Measurements from ENCODE around the gene HS3ST6. TPM values are rescaled to one million over a fixed set of nuclear protein-coding genes. Genes with fewer than 3 reads are reported as not detected.
A peak's percentile ranks its signal among the peaks of the same experiment; 100 is the strongest.
"Not testable (repeated sequence)": the region's sequence is repeated elsewhere in the genome, so short reads cannot be mapped to it uniquely, and the experiment has no call there.

HS3ST6 gene
- polyA plus RNA-seq (2012; ENCODE audit: low read depth, missing spikeins): not detected

- FAIRE-seq: no peak
- DNase-seq (ENCODE audit: insufficient read length, low spot score): no peak
- TF ChIP-seq SPI1 (IDR thresholded peaks at IDR 0.05; ENCODE audit: low read depth, low read length) (no peak), TAF1 (IDR thresholded peaks at IDR 0.05; ENCODE audit: low read depth, low read length) (no peak), POU2F2 (IDR thresholded peaks at IDR 0.05; ENCODE audit: low read depth, low read length) (no peak), POLR2AphosphoS5 (IDR thresholded peaks at IDR 0.05; ENCODE audit: low read depth, low read length) (no peak), POLR2A (IDR thresholded peaks at IDR 0.05; ENCODE audit: low read depth, low read length) (no peak), PAX5 (IDR thresholded peaks at IDR 0.05; ENCODE audit: insufficient read depth, low read length, severe bottlenecking) (no peak)
These were observed at the start of gene HS3ST6 for GRCh38 chr16:1918351-1919326. Gene HS3ST6 (minus strand): TSS chr16:1918415. CDS start chr16:1918323, 92 bp downstream.

GRCh38 chr16:1966460-1966859 is 48.2 kb upstream of the HS3ST6 start, which contains the start of gene RNF151:
Gene RNF151 (plus strand): TSS chr16:1966856. CDS start chr16:1966882, 26 bp downstream.
- FAIRE-seq (no peak), DNase-seq (ENCODE audit: insufficient read length, low spot score) (no peak)
- TF ChIP-seq POLR2AphosphoS5 (IDR thresholded peaks at IDR 0.05; ENCODE audit: low read depth, low read length) (no peak), SPI1 (IDR thresholded peaks at IDR 0.05; ENCODE audit: low read depth, low read length) (no peak), POU2F2 (IDR thresholded peaks at IDR 0.05; ENCODE audit: low read depth, low read length) (no peak), PAX5 (IDR thresholded peaks at IDR 0.05; ENCODE audit: insufficient read depth, low read length, severe bottlenecking) (no peak), POLR2A (IDR thresholded peaks at IDR 0.05; ENCODE audit: low read depth, low read length) (no peak)

GRCh38 chr16:1965396-1966001 is 47.3 kb upstream of the HS3ST6 start:
- TF ChIP-seq SPI1 (IDR thresholded peaks at IDR 0.05; ENCODE audit: low read depth, low read length) (no peak), POLR2AphosphoS5 (IDR thresholded peaks at IDR 0.05; ENCODE audit: low read depth, low read length) (peak; percentile 26), PAX5 (IDR thresholded peaks at IDR 0.05; ENCODE audit: insufficient read depth, low read length, severe bottlenecking) (no peak), POU2F2 (IDR thresholded peaks at IDR 0.05; ENCODE audit: low read depth, low read length) (no peak), POLR2A (IDR thresholded peaks at IDR 0.05; ENCODE audit: low read depth, low read length) (no peak; the same call in 1 of the 2 replicates), TAF1 (IDR thresholded peaks at IDR 0.05; ENCODE audit: low read depth, low read length) (no peak)
- FAIRE-seq (no peak), DNase-seq (ENCODE audit: insufficient read length, low spot score) (no peak)

GRCh38 chr16:1964506-1965395 is 46.5 kb upstream of the HS3ST6 start, which contains the start of gene RPS2:
Gene RPS2 (minus strand): TSS chr16:1964826. CDS start chr16:1964625, 201 bp downstream.
- FAIRE-seq: peak; percentile 85
- TF ChIP-seq POLR2AphosphoS5 (IDR thresholded peaks at IDR 0.05; ENCODE audit: low read depth, low read length) (peak; percentile 100), POU2F2 (IDR thresholded peaks at IDR 0.05; ENCODE audit: low read depth, low read length) (peak; percentile 97), POLR2A (IDR thresholded peaks at IDR 0.05; ENCODE audit: low read depth, low read length) (peak; percentile 100), TAF1 (IDR thresholded peaks at IDR 0.05; ENCODE audit: low read depth, low read length) (peak; percentile 100), SPI1 (IDR thresholded peaks at IDR 0.05; ENCODE audit: low read depth, low read length) (no peak)
- peak; percentile 100 for DNase-seq (ENCODE audit: insufficient read length, low spot score)

- DNase-seq (ENCODE audit: insufficient read length, low spot score) (no peak), FAIRE-seq (peak; percentile 5)
- peak; percentile 21; the same call in 1 of the 2 replicates for TF ChIP-seq POU2F2 (IDR thresholded peaks at IDR 0.05; ENCODE audit: low read depth, low read length)
- 0 out of 2 replicates have a peak, but pooled peaks have one; percentile 17 for TF ChIP-seq POLR2AphosphoS5 (IDR thresholded peaks at IDR 0.05; ENCODE audit: low read depth, low read length)
- TF ChIP-seq PAX5 (IDR thresholded peaks at IDR 0.05; ENCODE audit: insufficient read depth, low read length, severe bottlenecking): no peak
These were observed 45.7 kb upstream of the HS3ST6 start for GRCh38 chr16:1963806-1964505.

GRCh38 chr16:1962161-1963153 is 44.2 kb upstream of the HS3ST6 start:
- not testable (repeated sequence) for DNase-seq (ENCODE audit: insufficient read length, low spot score); FAIRE-seq
- TF ChIP-seq POLR2AphosphoS5 (IDR thresholded peaks at IDR 0.05; ENCODE audit: low read depth, low read length) (0 out of 2 replicates have a peak, but pooled peaks have one; percentile 46), POLR2A (IDR thresholded peaks at IDR 0.05; ENCODE audit: low read depth, low read length) (peak; percentile 69; the same call in 1 of the 2 replicates)

- TF ChIP-seq PAX5 (IDR thresholded peaks at IDR 0.05; ENCODE audit: insufficient read depth, low read length, severe bottlenecking) (no peak), TAF1 (IDR thresholded peaks at IDR 0.05; ENCODE audit: low read depth, low read length) (no peak)
- DNase-seq (ENCODE audit: insufficient read length, low spot score) (no peak), FAIRE-seq (no peak)
These were observed 43.4 kb upstream of the HS3ST6 start for GRCh38 chr16:1961651-1962067.

Data from GM12891 (cell line).